B cell (primary cell): Measurements from ENCODE around the gene CTRB2. TPM values are rescaled to one million over a fixed set of nuclear protein-coding genes. Genes with fewer than 3 reads are reported as not detected.

Experiments used
- ATAC-seq: fragments of 200-7000 bp; cut with Tn5 transposase; one replicate; pipeline ENCODE4 v1.10.0; 2021; ENCODE audit warnings: low read depth, mild to moderate bottlenecking, moderate number of reproducible peaks, moderate library complexity
- CTCF ChIA-PET: fragments of 350-600 bp; sonication (Branson Sonifier 250); formaldehyde crosslinking; loops from one replicate; lab custom pipeline; 2021; ENCODE audit warnings: antibody characterized with exemption, inconsistent platforms; lab: Charles Lee
- POLR2A ChIA-PET: fragments of 350-600 bp; sonication (Branson Sonifier 250); formaldehyde crosslinking; loops from one replicate; lab custom pipeline; 2021; ENCODE audit warnings: antibody characterized with exemption; lab: Charles Lee
- DNase-seq: peaks from one replicate; pipeline ENCODE4 v3.0.0; 2013
- H2AFZ ChIP-seq: 2 replicates; pipeline ENCODE4 v1.6.1; 2012; ENCODE audit warnings: mild to moderate bottlenecking, low read depth, low read length; ENCODE audit not compliant: insufficient read depth, poor library complexity, severe bottlenecking
- H3K27ac ChIP-seq, 2 donors: 1 replicate in 1 of 2; 2 replicates in 1 of 2; pipeline ENCODE4 v1.5.1; 2012 to 2013; ENCODE audit warnings: low read length in 2 of 2, mild to moderate bottlenecking in 2 of 2, moderate library complexity in 1 of 2
- H3K27me3 ChIP-seq, 4 experiments: fragments of 200-600 bp in 1 of 4; sonication (generic) in 1 of 4; replicated peaks in 1 of 4; 1 replicate in 2 of 4; 2 replicates in 2 of 4; pipeline versions ENCODE4 v1.6.1 to v1.7.0; 2013 to 2016; ENCODE audit warnings: low read length in 3 of 4, mild to moderate bottlenecking in 2 of 4, mixed read lengths in 1 of 4, moderate library complexity in 1 of 4; ENCODE audit not compliant: insufficient read depth in 4 of 4, control insufficient read depth in 3 of 4; ENCODE audit errors: control extremely low read depth in 1 of 4
- H3K36me3 ChIP-seq, 2 experiments: replicated peaks in 1 of 2; 1 replicate in 1 of 2; 2 replicates in 1 of 2; pipeline versions ENCODE4 v1.6.1 to v1.7.1; 2013; ENCODE audit warnings: low read length in 1 of 2; ENCODE audit not compliant: insufficient read depth in 2 of 2, control insufficient read depth in 1 of 2; ENCODE audit errors: control extremely low read depth in 1 of 2, extremely low read depth in 1 of 2
- H3K4me1 ChIP-seq, 2 donors: fragments of 200-600 bp in 1 of 2; sonication (generic) in 1 of 2; 1 replicate in 1 of 2; 2 replicates in 1 of 2; pipeline versions ENCODE4 v1.5.1 to v1.6.1; 2013 to 2017; ENCODE audit warnings: low read length in 2 of 2; ENCODE audit not compliant: control insufficient read depth in 2 of 2, insufficient read depth in 2 of 2
- H3K4me2 ChIP-seq: replicated peaks from 2 replicates; pipeline ENCODE3; 2012; ENCODE audit warnings: mild to moderate bottlenecking, low read depth, low read length; ENCODE audit not compliant: poor library complexity, severe bottlenecking
- H3K4me3 ChIP-seq, 5 experiments: fragments of 200-600 bp in 1 of 5; sonication (generic) in 1 of 5; 1 replicate in 3 of 5; 2 replicates in 2 of 5; pipeline versions ENCODE4 v1.5.1 to v1.7.0; 2011 to 2016; ENCODE audit warnings: low read length in 4 of 5, mild to moderate bottlenecking in 4 of 5, low read depth in 2 of 5, control low read depth in 1 of 5, moderate library complexity in 1 of 5; ENCODE audit not compliant: insufficient read depth in 1 of 5; ENCODE audit errors: control extremely low read depth in 1 of 5, extremely low read depth in 1 of 5
- H3K79me2 ChIP-seq: fragments of 200-600 bp; sonication (generic); one replicate; pipeline ENCODE4 v1.6.0; 2016; ENCODE audit warnings: low read length; ENCODE audit not compliant: control insufficient read depth, insufficient read depth
- H3K9ac ChIP-seq: fragments of 200-600 bp; sonication (generic); 2 replicates; pipeline ENCODE4 v1.6.1; 2017; ENCODE audit warnings: mild to moderate bottlenecking, low read length, moderate library complexity
- H3K9me3 ChIP-seq, 3 donors: one replicate each; pipeline versions ENCODE4 v1.6.1 to v1.7.1; 2013; ENCODE audit warnings: low read length in 2 of 3; ENCODE audit not compliant: control insufficient read depth in 2 of 3, insufficient read depth in 1 of 3; ENCODE audit errors: control extremely low read depth in 1 of 3
- H4K20me1 ChIP-seq: 2 replicates; pipeline ENCODE4 v1.6.0; 2012; ENCODE audit warnings: mild to moderate bottlenecking, low read length; ENCODE audit not compliant: insufficient read depth, control insufficient read depth, poor library complexity, severe bottlenecking
- H3K27ac Mint-ChIP-seq: one replicate; pipeline ENCODE4 v1.8.0; 2021; ENCODE audit warnings: mixed read lengths
- H3K27me3 Mint-ChIP-seq: one replicate; pipeline ENCODE4 v1.8.0; 2021; ENCODE audit warnings: mixed read lengths
- H3K4me1 Mint-ChIP-seq: one replicate; pipeline ENCODE4 v1.8.0; 2021; ENCODE audit warnings: mixed read lengths
- H3K4me3 Mint-ChIP-seq: one replicate; pipeline ENCODE4 v1.8.0; 2021; ENCODE audit warnings: mixed read lengths
- H3K9me3 Mint-ChIP-seq: one replicate; pipeline ENCODE4 v1.8.0; 2022; ENCODE audit warnings: mixed read lengths; ENCODE audit not compliant: insufficient read depth
- EZH2 ChIP-seq: IDR thresholded peaks from 2 replicates; pipeline ENCODE4 v1.6.1; 2012; ENCODE audit warnings: borderline replicate concordance, low read depth, mild to moderate bottlenecking, moderate library complexity, low read length; ENCODE audit not compliant: insufficient read depth, poor library complexity, severe bottlenecking
- WGBS: methylation state at CpG from one replicate; pipeline ENCODE4 v1.1.5; 2013; ENCODE audit warnings: missing lambda C conversion rate; ENCODE audit not compliant: insufficient coverage; 5-methylcytosine and 5-hydroxymethylcytosine counted together
- intact Hi-C: fragments of 100-400 bp; cut with micrococcal nuclease; formaldehyde crosslinking; loops from one replicate; pipeline ENCODE4 v1.10.0; 2022
- polyA plus RNA-seq: library from polyadenylated mRNA; depleted of rRNA; stranded (reverse); fragments of >200 nt; gene quantifications from 2 replicates; pipeline ENCODE4 v1.2.3, GENCODE V29; 2012
- total RNA-seq, 2 donors: library from RNA; stranded (reverse); fragments of 120-200 nt in 1 of 2; gene quantifications; 1 replicate in 1 of 2; 2 replicates in 1 of 2; pipeline versions ENCODE4 v1.2.3 to v1.2.4, GENCODE V29; 2013 to 2022
- TF ChIP-seq, protein P1 (sequence below): fragments of 200-600 bp; IDR thresholded peaks from one replicate; pipeline ENCODE4 v1.8.0; 2022; ENCODE audit warnings: antibody characterized with exemption, mild to moderate bottlenecking

CTRB2 gene
- total and polyA plus RNA-seq, 2 donors (not counting 1 experiment from before 2014, with no cell fraction given), result not detected

DNA sequence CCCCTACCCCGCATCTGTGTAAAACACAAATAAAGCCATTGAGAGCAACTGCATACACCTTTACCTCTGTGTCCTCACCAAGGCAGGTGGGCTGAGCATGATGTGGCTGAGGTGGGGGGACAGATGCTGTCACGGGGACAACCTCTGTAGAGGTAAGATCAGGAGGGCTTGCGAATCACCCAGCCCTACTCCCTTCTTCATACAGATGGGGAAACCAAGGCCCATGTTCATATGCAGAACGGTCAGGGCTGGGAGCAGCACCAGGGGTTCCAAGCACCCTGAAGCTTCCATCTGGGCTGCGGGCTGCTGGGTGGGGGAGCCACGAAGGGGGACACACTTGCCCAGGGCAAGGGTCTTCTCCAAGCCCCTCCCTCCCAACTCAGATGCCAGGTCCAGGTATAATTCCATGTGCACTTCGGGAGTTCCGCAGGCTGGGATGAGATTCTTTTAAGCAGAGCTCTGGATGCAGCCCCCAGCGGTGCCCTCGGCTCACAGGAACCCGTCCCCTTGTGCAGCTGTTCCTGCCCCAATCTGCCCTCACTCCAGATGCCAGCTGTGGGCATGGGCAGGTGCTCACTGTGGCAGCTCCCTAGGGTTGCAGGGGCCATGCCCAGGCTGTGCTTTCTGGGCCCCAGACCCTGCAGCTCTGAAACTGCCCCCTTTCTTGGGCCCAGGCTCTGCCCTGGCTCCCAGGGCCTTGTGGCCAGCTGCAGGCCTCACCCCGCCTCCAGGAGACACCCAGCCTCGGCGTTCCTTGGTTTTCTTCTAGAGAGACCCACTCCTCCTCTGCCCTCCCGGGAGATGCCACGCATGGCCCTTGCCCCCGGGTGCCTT is 21.4 kb upstream of the CTRB2 start:
- DNase-seq, result no peak
- H3K9me3 ChIP-seq, result peaks cover 0 to 9% (median 0%) of the 10 kb centered on the region in 3 donors
- no peaks in the 10 kb centered on the region for H3K9me3 Mint-ChIP-seq
- no peak overlapping the region for H3K4me3 Mint-ChIP-seq
- H3K79me2 ChIP-seq, result no peaks in the 10 kb centered on the region
- H3K27me3 ChIP-seq, result peaks cover 0 to 58% (median 9%) of the 10 kb centered on the region in 4 experiments
- ChIA-PET POLR2A (no interaction called here), CTCF (no interaction called here)
- WGBS, result 93% methylated on average over 14 of the region's 17 CpGs
- H3K4me1 ChIP-seq, result no peaks in the 10 kb centered on the region
- no peak for ATAC-seq
- no peak overlapping the region for H3K4me3 ChIP-seq
- H3K27me3 Mint-ChIP-seq, result peaks cover 39% of the 10 kb centered on the region
- no peak overlapping the region for H3K27ac Mint-ChIP-seq
- no peak overlapping the region for H3K27ac ChIP-seq
- intact Hi-C loops, result no loop called here
- H3K36me3 ChIP-seq, result no peaks in the 10 kb centered on the region
- H3K9ac ChIP-seq, result no peak overlapping the region
- TF ChIP-seq, protein P1, sequence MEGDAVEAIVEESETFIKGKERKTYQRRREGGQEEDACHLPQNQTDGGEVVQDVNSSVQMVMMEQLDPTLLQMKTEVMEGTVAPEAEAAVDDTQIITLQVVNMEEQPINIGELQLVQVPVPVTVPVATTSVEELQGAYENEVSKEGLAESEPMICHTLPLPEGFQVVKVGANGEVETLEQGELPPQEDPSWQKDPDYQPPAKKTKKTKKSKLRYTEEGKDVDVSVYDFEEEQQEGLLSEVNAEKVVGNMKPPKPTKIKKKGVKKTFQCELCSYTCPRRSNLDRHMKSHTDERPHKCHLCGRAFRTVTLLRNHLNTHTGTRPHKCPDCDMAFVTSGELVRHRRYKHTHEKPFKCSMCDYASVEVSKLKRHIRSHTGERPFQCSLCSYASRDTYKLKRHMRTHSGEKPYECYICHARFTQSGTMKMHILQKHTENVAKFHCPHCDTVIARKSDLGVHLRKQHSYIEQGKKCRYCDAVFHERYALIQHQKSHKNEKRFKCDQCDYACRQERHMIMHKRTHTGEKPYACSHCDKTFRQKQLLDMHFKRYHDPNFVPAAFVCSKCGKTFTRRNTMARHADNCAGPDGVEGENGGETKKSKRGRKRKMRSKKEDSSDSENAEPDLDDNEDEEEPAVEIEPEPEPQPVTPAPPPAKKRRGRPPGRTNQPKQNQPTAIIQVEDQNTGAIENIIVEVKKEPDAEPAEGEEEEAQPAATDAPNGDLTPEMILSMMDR, result no peak
- TF ChIP-seq EZH2, result no peak
- H3K4me1 Mint-ChIP-seq, result no peaks in the 10 kb centered on the region
- no peak overlapping the region for H3K4me2 ChIP-seq
- H2AFZ ChIP-seq, result no peak overlapping the region
- no peaks in the 10 kb centered on the region for H4K20me1 ChIP-seq
